H1 (cell line): ENCODE results near the gene MRPS17. TPM values are rescaled to one million over a fixed set of nuclear protein-coding genes. Genes with fewer than 3 reads are reported as not detected.

Experiments used
- BRCA1 ChIP-seq: IDR thresholded peaks from 2 replicates; pipeline ENCODE4 v1.6.1; 2012; ENCODE audit warnings: low read depth, low read length, improper control_type of control experiment
- CHD1 ChIP-seq: IDR thresholded peaks from 2 replicates; pipeline ENCODE4 v1.6.1; 2012; ENCODE audit warnings: low read depth, low read length, improper control_type of control experiment
- CREB1 ChIP-seq: IDR thresholded peaks from 2 replicates; pipeline ENCODE4 v1.6.1; 2012; ENCODE audit warnings: inconsistent platforms
- EGR1 ChIP-seq: IDR thresholded peaks from 2 replicates; pipeline ENCODE4 v1.6.1; 2011; ENCODE audit warnings: low read depth, low read length, borderline replicate concordance
- GTF2F1 ChIP-seq: IDR thresholded peaks from 2 replicates; pipeline ENCODE4 v1.6.1; 2012; ENCODE audit warnings: low read depth, low read length, improper control_type of control experiment, borderline replicate concordance
- JUND ChIP-seq: IDR thresholded peaks from 2 replicates; pipeline ENCODE4 v1.6.1; 2011; ENCODE audit warnings: mild to moderate bottlenecking, improper control_type of control experiment, low read length
- KDM4A ChIP-seq: IDR thresholded peaks from one replicate; pipeline ENCODE4 v1.7.1; 2012; ENCODE audit warnings: low read depth, mild to moderate bottlenecking, moderate library complexity, low read length, inconsistent platforms; ENCODE audit not compliant: severe bottlenecking
- NRF1 ChIP-seq: IDR thresholded peaks from 2 replicates; pipeline ENCODE4 v1.6.1; 2011; ENCODE audit warnings: mild to moderate bottlenecking, low read depth, low read length, improper control_type of control experiment
- PHF8 ChIP-seq: fragments of 200-600 bp; sonication (generic); conservative IDR thresholded peaks from 2 replicates; pipeline ENCODE4 v1.7.1; 2012; ENCODE audit warnings: low read depth, mild to moderate bottlenecking, inconsistent platforms, low read length, moderate library complexity
- POLR2A ChIP-seq, 2 experiments: IDR thresholded peaks; 1 replicate in 1 of 2; 2 replicates in 1 of 2; pipeline ENCODE4 v1.6.1; 2011; ENCODE audit warnings: low read depth in 2 of 2, low read length in 2 of 2, mild to moderate bottlenecking in 2 of 2; ENCODE audit errors: control extremely low read depth in 1 of 2
- RAD21 ChIP-seq, 2 experiments: IDR thresholded peaks in 1 of 2; conservative IDR thresholded peaks in 1 of 2; 2 replicates each; pipeline ENCODE4 v1.6.1; 2011; ENCODE audit warnings: low read depth in 2 of 2, low read length in 2 of 2, improper control_type of control experiment in 1 of 2, inconsistent platforms in 1 of 2, mild to moderate bottlenecking in 1 of 2, moderate library complexity in 1 of 2
- RBBP5 ChIP-seq: IDR thresholded peaks from 2 replicates; pipeline ENCODE4 v1.7.1; 2012; ENCODE audit warnings: low read depth, mild to moderate bottlenecking, inconsistent platforms, low read length, moderate library complexity, borderline replicate concordance
- SIN3A ChIP-seq, 2 experiments: IDR thresholded peaks in 1 of 2; conservative IDR thresholded peaks in 1 of 2; 2 replicates each; pipeline ENCODE4 v1.6.1; 2011 to 2012; ENCODE audit warnings: low read length in 2 of 2, improper control_type of control experiment in 1 of 2, low read depth in 1 of 2, mild to moderate bottlenecking in 1 of 2
- SP1 ChIP-seq: IDR thresholded peaks from 2 replicates; pipeline ENCODE4 v1.6.1; 2011; ENCODE audit warnings: low read depth, low read length
- SRF ChIP-seq: IDR thresholded peaks from 2 replicates; pipeline ENCODE4 v1.6.1; 2011; ENCODE audit warnings: mild to moderate bottlenecking, low read depth, low read length, moderate library complexity
- TAF1 ChIP-seq: IDR thresholded peaks from 2 replicates; pipeline ENCODE4 v1.6.1; 2011; ENCODE audit warnings: mild to moderate bottlenecking, low read depth, low read length
- TAF7 ChIP-seq: optimal IDR thresholded peaks from 2 replicates; pipeline ENCODE3; 2011; ENCODE audit warnings: low read depth, mild to moderate bottlenecking, inconsistent platforms, low read length, moderate library complexity, borderline replicate concordance
- TCF12 ChIP-seq: IDR thresholded peaks from 2 replicates; pipeline ENCODE4 v1.6.1; 2011; ENCODE audit warnings: low read depth, mild to moderate bottlenecking, low read length
- TEAD4 ChIP-seq: IDR thresholded peaks from 2 replicates; pipeline ENCODE4 v1.6.1; 2012; ENCODE audit warnings: low read depth, low read length, inconsistent platforms, mixed read lengths
- YY1 ChIP-seq: IDR thresholded peaks from 2 replicates; pipeline ENCODE4 v1.6.1; 2011; ENCODE audit warnings: low read depth, mild to moderate bottlenecking, low read length
- polyA plus RNA-seq, 7 experiments: library from polyadenylated mRNA; depleted of rRNA in 3 of 7; stranded (reverse) in 5 of 7; unstranded in 2 of 7; fragments of >200 nt in 5 of 7; fragments of 200-250 nt in 2 of 7; gene quantifications; 1 replicate in 5 of 7; 2 replicates in 1 of 7; 4 replicates in 1 of 7; pipeline versions ENCODE4 v1.2.1 to v1.2.3, GENCODE V29; 2011 to 2013; ENCODE audit warnings: missing spikeins in 2 of 7, mixed read lengths in 2 of 7
- total RNA-seq: library from RNA; stranded (reverse); fragmentation: NEBNext Ultra II Directional; extraction: Animal tissue kit (Norgen Biotek cat#: 25700); gene quantifications from 2 replicates; pipeline ENCODE4 v1.2.1, GENCODE V29; 2021
- TF ChIP-seq, protein P1 (sequence below), 3 experiments: IDR thresholded peaks; 1 replicate in 2 of 3; 2 replicates in 1 of 3; pipeline versions ENCODE4 v1.5.1 to v1.6.1; 2011; ENCODE audit warnings: low read length in 3 of 3, mild to moderate bottlenecking in 3 of 3, inconsistent platforms in 2 of 3, low read depth in 1 of 3, moderate library complexity in 1 of 3; ENCODE audit not compliant: insufficient read depth in 1 of 3; ENCODE audit errors: control extremely low read depth in 1 of 3
- TF ChIP-seq, protein P2 (sequence below): IDR thresholded peaks from 2 replicates; pipeline ENCODE4 v1.6.1; 2011; ENCODE audit warnings: low read depth, mild to moderate bottlenecking, low read length; ENCODE audit not compliant: insufficient read depth

The MRPS17 gene
- total and polyA plus RNA-seq, 2 of the 8 experiments (the other 6 are each of a cell fraction or from before 2014, with no cell fraction given) = 15.8 to 27.3 TPM

DNA sequence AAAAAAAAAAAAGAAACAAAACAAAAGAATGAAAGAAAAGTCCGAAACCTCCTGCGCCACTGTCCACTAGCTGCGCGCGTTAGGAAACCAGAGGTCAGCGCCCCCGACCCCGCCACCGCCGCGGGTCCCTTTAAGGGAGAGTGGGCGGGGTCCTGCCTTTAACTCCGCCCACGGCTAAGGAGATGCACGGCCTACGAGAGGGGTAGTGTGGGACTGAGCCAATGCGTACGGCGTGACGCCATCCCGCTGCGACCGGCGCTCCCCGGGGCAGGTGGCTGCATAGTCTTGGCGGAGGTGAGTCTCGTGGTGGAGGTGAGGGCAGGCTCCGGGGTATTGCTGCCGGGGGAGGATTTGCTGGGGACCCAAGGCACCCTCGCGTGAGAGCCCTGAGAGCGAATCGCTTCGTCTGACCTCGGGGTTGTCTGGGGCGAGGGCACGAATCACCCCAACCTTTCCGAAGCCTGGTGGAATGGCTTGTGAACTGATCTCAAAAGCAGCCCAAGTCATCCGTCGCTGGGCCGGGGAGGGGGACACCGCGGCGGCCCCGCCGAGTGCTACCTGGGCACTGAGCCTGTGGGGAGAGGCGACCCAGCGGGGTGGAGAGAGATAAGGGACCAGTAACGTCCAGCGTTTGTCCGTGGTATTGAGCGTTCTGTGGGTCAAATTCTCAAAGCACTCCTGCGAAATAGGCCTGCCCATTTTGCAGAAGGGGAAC is at the start of gene MRPS17 (continued):
- no peak; a peak in 1 of 4 replicates for TF ChIP-seq RAD21 (IDR thresholded peaks at IDR 0.05 in 1 of 2, conservative IDR thresholded peaks at IDR 0.05 in 1 of 2; ENCODE audit: low read depth in 2 of 2, low read length in 2 of 2)
- peak; percentile 52; the same call in 1 of the 2 replicates for TF ChIP-seq EGR1
- TF ChIP-seq RBBP5 = peak; percentile 83
- peak; percentile 38; the same call in 1 of the 2 replicates for TF ChIP-seq JUND
- peak; percentile 96 for TF ChIP-seq PHF8
- TF ChIP-seq TEAD4 = peak; percentile 52; the same call in 1 of the 2 replicates
- TF ChIP-seq GTF2F1 = peak; percentile 85; the same call in 1 of the 2 replicates
- TF ChIP-seq TAF1 = peak; percentile 96
- TF ChIP-seq SP1 = peak; percentile 84
- peak; percentile 92 for TF ChIP-seq KDM4A
- peak; percentile 56 for TF ChIP-seq SRF
- peak; percentile 99 for TF ChIP-seq CREB1
- no peak for TF ChIP-seq NRF1
- TF ChIP-seq YY1 = no peak
- TF ChIP-seq CHD1 = no peak
- peak; percentile 25; the same call in 1 of the 2 replicates for TF ChIP-seq BRCA1
- TF ChIP-seq, protein P1, sequence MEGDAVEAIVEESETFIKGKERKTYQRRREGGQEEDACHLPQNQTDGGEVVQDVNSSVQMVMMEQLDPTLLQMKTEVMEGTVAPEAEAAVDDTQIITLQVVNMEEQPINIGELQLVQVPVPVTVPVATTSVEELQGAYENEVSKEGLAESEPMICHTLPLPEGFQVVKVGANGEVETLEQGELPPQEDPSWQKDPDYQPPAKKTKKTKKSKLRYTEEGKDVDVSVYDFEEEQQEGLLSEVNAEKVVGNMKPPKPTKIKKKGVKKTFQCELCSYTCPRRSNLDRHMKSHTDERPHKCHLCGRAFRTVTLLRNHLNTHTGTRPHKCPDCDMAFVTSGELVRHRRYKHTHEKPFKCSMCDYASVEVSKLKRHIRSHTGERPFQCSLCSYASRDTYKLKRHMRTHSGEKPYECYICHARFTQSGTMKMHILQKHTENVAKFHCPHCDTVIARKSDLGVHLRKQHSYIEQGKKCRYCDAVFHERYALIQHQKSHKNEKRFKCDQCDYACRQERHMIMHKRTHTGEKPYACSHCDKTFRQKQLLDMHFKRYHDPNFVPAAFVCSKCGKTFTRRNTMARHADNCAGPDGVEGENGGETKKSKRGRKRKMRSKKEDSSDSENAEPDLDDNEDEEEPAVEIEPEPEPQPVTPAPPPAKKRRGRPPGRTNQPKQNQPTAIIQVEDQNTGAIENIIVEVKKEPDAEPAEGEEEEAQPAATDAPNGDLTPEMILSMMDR (IDR thresholded peaks at IDR 0.05; ENCODE audit: control extremely low read depth in 1 of 3, insufficient read depth in 1 of 3, low read depth in 1 of 3, low read length in 3 of 3) = no peak
- TF ChIP-seq, protein P2, sequence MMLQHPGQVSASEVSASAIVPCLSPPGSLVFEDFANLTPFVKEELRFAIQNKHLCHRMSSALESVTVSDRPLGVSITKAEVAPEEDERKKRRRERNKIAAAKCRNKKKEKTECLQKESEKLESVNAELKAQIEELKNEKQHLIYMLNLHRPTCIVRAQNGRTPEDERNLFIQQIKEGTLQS = peak; percentile 83
- TF ChIP-seq TAF7 = peak; percentile 88
- peak; percentile 49 to 92; a peak in 2 of 4 replicates for TF ChIP-seq SIN3A (conservative IDR thresholded peaks at IDR 0.05 in 1 of 2, IDR thresholded peaks at IDR 0.05 in 1 of 2; ENCODE audit: low read depth in 1 of 2, low read length in 2 of 2)
- TF ChIP-seq TCF12 = peak; percentile 85; the same call in 1 of the 2 replicates
- TF ChIP-seq POLR2A (IDR thresholded peaks at IDR 0.05; ENCODE audit: control extremely low read depth in 1 of 2, low read depth in 2 of 2, low read length in 2 of 2) = peak; percentile 89 to 95
